ENCODE measurements around the gene DUSP2.

DNA sequence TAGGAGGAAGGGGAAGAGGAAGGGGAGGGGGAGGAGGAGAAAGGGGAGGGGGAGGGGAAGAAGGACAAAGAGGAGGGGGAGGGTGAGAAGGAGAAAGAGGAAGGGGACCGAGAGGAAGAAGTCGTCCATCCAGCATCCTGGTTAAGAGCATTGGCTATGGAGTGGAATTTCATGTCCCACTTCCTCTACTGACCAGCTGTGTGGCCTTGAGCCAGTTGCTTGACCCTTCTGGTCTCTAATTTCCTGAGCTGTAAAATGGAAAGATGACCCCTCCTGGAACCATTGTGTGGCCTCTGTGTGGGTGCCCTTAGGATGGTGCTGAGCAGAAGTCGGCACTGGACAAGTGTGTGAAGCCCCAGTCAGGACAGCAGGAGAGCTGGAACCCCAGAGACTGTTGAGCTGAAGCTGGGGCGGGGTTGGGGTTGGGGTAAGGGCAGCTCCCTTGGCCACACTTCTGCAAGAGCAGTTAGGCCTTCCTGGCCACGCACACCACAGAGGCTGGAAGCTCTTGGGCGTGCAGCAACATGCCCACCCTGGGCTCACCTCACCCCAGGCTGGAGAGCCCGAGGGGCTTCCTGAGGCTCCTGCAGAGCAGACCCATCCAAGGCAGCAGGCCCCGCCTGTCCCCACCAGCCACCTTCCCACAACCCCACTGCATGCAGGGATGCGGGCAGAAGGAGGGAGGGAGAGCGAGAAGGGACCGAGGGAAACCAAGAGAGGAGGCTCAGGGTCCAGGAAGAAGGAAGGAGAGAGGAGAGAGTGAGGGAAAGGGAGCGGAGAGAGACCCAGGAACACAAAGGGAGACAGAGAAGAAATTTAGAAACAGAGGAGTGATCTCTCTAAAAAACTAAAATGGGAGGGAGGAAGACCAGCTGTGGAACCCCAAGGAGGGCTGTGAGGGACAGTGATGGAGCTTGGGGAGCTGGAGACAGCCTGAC lies 45.1 kb downstream of the DUSP2 start:
- TF ChIP-seq CTCF (IDR thresholded peaks at IDR 0.05; ENCODE audit: low read depth, low read length), result no peak
- TF ChIP-seq POLR2A (IDR thresholded peaks at IDR 0.05; ENCODE audit: extremely low read depth, insufficient read length), result no peak
- TF ChIP-seq MAX (IDR thresholded peaks at IDR 0.05; ENCODE audit: low read depth, low read length), result no peak
- TF ChIP-seq MYC (IDR thresholded peaks at IDR 0.05; ENCODE audit: low read depth, low read length), result no peak
